T-helper 9 cell (primary cell): ENCODE results near the gene PFDN4.
"Not testable (repeated sequence)": the region's sequence is repeated elsewhere in the genome, so short reads cannot be mapped to it uniquely, and the experiment has no call there.

Experiments
- DNase-seq: peaks from one replicate; pipeline ENCODE4 v3.0.0-alpha.2; 2020

PFDN4 gene

DNA sequence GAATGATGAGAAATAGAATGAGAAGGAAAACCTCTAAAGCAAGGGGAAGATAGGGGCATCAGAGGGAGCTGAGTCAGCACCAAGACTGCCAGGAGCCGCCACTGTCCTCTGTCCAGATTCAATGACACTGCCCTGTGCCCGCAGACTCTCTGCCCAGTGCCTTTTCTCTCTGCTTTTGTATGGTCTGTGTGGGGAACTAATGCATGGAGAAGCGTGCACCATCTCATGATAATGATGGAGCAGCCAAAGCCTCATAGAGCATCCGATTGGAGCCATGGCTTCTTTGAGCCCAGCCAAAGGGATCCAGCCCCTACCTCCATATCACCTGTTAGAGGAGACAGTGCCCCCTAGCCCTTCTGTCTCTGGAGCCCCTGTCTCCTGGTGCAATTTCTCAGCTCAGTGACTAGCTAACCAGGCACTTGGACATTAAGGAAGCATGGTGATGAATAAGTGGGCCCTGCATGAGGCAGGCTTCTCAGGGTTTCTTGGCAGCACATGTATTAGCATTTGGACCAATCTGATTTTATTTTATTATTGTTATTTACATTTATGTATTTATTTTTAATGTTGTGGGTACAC lies 6.5 kb upstream of the PFDN4 start:
- no peak for DNase-seq

DNA sequence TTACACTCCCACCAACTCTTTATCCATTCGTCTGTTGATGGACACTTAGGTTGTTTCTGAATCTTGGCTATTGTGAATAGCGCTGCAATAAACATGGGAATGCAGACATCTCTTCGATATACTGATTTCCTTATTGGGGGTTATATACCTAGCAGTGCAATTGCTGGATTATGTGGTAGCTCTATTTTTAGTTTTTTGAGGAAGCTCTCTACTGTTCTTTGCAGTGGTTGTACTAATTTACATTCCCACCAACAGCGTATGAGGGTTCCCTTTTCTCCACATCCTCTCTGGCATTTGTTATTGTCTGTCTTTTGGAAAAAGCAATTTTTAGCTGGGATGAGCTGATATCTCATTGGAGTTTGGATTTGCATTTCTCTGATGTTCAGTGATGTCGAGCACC lies 4.6 kb upstream of the PFDN4 start:
- no peak for DNase-seq

DNA sequence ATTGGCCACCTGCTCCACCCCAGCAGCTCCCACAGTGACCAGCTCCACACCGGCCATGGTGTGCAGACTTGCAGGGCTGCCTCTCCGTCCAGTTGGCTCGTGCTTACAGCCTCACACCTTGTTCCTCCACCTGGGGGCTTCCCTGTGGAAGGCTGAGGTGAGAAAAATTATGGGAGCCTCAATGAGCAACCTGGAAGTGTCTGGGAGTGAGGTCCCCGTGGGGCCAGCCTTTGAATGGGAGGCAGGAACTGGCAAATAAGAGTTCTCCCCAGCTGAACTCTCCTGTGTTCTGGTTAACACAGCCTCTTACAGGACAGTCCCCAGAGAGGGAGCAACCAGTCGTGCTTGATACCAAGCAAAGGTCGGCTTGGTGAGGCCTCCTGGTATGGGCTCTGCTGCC lies 3.8 kb upstream of the PFDN4 start:
- no peak for DNase-seq

DNA sequence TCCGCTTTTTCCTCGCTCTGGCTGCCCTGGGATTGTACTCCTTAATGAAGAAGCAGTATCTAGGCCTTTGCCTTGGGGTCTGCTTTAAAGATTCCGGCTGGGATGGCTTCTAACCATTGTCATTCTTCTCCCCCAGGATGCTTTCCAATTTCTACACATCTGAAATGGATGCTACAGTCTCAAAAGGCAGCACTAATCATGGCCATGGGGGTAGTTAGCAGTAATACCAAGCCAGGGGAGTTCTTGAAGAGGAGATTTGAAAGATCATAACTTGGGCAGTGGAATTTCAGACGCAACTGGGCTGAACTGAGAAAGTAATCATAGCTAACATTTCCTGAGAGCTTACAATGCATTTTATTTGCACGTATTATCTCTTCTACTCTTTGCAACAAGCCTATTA lies 3.4 kb upstream of the PFDN4 start:
- no peak for DNase-seq

DNA sequence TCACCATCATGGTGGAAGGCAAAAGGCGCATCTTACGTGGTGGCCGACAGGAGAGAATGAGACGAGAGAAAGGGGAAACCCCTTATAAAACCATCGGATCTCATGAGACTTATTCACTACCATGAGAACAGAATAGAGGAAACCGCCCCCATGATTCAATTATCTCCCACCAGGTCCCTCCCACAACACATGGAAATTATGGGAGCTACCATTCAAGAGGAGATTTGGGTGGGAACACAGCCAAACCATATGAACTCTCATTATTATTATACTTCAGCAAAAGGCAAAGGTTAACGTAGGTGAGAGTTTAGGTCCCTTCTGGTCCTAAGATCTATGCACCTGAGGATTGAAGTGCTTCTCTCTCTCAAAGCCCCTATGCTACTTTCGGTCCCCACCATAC lies 2.4 kb upstream of the PFDN4 start:
- no peak for DNase-seq

DNA sequence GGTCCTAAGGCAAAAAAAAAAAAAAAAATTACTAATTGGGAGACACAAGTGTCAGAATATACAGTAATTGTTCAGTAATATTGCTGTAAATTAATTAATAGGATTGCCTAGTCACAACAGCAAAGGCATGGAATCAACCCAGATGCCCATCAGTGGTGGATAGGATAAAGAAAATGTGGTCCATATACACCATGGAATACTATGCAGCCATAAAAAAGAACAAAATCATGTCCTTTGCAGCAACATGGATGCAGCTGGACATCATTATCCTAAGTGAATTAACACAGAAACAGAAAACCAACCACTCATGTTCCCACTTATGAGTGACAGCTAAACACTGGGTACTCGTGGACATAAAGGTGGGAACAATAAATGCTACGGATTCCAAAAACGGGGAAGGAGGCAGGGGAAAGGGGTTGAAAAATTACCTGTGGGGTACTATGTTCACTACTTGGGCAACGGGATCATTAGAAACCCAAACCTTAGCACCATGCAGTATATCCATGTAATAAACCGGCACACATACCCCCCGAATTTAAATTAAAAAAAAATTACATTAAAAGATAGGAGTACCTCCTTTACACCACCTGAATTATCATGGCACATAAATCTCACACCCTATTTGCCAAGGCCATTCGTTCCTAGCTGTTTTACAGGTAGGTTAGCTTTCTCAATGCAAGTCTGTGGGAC lies 689 bp upstream of the PFDN4 start:
- DNase-seq = no peak

DNA sequence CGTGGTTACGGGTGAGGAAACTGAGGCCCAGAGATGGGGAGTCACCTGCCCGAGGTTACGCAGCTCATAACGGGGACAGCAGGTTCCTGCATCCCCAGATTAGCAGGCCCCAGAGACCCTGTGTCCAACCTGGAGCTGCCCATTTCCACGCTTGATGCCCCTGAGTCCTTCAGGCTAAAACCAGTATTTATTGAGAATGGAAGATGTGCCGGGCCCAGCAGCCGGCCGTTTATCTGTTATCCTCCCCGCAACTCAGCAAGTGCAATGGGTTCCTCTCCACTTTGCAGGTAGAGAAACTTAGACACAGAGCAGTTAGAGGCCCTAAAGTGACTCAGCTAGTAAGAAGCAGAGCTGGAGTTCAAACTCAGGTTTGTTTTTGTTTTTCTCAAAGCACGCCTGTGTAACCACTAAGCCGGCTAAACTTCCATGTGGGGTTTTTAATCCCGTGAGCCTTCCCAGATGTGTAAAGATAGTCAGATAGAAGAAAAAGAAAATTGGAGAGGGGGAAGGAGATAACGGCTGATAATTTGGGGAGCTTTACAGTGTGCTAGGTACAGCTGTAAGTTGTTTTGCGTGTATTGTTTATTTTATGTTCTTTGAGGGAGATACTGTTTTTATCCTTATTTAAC lies 775 bp downstream of the PFDN4 start:
- no peak for DNase-seq

DNA sequence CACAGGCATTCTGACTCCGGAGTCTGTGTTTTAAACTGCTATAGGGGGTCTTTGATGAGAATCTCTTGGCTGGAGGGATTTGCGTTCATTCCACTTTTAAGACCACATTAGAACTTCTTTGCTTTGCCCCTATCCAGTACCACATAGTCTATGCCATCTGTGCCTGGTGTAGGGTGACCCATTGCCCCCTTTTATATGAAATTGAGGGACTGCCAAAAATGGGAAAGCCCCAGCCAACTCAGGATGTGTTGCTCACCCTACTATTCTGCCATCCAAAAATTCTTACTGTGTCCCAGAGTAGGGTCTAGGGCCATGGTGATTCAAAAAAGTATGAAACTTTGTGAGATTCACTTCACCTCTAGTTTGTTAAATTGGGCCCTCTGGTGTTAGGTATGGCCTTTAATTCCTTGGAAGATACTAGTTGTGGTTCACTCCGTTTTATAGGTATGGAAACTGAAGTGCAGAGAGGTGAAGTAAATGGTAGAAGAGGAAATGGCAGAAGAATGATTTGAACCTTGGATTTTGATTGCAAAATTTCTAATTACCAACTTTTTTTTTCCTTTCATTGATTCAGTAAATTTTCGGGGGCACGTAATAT lies 1.4 kb downstream of the PFDN4 start:
- DNase-seq = no peak

DNA sequence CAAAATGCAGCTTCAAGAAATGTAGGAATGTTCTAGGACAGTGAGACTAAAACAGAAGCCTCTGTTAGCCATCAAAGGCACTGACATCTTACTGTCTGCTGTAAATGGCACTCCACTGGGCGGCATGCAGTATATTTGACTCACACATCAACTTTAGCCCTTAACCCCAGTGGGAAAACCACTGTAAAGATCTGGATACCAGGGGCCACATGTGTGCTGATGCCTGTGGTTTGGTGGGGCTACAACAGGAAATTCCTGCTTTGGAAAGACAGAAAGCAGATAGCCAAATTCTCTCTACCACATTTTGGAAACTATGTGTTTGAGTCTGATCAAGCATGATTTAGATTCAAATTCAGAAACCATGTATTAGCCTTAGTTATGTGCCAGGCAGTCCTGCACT lies 4.3 kb downstream of the PFDN4 start:
- no peak for DNase-seq

DNA sequence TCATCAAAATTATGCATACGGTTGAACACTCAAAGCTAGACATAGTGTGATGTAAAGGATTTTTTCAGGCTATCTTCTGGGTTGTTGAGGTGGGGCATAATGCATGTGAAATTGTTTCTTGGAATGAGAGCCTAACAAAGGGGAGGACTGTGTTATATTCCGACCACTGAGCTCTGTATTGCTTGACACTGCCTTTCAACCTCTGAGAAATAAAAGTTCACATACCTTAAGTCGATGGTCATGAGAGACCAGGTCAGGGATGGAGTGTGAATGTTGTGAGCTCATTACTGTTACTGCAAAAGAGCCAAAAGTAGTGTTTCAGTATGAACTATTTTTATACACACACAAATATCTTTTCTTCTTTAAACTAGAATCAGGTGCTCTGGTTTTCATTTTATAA lies 5.0 kb downstream of the PFDN4 start:
- no peak for DNase-seq

DNA sequence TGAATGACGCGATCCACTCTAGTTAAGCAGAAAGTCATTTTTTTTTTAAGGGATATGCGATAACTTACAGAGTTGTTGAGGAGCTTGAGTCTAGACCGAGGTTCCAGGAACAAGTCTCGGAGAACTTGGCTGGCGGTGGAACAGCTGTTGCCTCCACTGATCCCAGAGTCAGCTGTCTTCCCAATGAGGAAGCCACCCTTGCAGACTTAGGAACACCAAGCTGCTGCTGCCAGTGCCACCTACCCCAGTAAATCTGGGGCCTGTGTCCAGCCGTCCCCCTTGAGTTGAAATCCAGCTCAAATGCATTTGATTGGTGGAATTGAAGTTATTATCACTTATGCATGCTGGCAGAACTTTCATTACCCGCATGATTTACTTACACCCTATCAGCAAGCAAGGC lies 6.7 kb downstream of the PFDN4 start:
- no peak for DNase-seq

DNA sequence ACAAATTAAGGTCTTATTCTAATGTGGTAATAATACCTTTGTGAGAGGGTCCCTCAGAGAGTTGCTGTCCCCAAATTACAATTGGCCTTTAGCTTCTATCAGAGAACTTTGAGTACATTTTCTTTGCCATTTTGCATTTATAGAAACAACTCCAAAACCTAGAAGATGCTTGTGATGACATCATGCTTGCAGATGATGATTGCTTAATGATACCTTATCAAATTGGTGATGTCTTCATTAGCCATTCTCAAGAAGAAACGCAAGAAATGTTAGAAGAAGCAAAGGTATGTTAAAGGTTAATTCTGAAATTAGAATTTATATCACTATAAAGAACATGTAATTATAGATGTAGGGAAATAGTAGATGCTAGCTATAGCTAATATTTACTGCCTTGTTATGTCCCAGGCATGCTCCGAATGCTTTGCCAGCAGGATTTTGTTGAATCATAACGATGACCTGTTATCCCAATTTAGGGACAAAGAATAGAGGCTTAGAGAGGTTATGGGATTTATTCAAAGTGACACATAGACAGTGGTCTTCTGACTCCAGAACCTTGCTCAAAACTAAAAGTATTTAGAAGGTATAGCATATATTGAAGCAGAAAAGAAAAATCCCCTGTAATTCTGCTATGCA lies 7.4 kb downstream of the PFDN4 start:
- no peak for DNase-seq

DNA sequence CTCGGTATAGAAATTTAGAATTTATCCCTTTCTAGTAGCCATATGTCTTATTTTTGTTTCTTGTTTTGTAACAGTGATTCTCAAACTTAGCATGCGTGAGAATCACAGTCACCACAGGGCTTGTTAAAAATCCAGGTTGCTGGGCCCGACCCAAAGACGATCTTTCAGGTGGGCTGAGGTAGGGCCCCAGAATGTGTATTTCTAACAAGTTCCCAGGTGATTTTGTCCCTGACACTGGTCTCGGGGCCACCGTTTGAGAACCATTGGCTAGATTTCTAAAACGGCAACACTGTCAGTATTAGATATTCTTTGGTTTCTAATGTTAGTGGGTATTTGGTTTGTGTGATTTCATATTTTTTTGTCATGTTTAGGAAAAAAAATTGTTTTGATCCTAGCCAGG lies 9.9 kb downstream of the PFDN4 start:
- no peak for DNase-seq

DNA sequence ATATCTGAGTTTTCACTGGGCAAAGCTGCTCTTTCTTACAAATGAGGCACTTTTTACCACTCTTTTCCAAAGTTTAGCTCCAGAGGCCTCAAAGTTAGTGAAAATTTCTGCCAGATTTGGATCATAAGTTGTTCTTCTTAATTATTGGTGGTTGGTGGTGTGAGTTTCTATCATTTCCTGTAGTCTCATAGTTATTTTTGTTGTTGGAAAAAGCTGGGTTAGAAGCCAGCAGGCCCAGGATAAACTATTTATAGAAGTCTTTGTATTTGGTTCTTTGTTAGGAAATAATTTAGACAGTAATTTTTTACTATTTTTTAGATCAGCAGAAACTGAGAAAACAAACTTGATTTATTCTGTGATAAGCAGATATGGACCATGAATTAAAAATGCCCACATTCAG lies 10.6 kb downstream of the PFDN4 start:
- no peak for DNase-seq

DNA sequence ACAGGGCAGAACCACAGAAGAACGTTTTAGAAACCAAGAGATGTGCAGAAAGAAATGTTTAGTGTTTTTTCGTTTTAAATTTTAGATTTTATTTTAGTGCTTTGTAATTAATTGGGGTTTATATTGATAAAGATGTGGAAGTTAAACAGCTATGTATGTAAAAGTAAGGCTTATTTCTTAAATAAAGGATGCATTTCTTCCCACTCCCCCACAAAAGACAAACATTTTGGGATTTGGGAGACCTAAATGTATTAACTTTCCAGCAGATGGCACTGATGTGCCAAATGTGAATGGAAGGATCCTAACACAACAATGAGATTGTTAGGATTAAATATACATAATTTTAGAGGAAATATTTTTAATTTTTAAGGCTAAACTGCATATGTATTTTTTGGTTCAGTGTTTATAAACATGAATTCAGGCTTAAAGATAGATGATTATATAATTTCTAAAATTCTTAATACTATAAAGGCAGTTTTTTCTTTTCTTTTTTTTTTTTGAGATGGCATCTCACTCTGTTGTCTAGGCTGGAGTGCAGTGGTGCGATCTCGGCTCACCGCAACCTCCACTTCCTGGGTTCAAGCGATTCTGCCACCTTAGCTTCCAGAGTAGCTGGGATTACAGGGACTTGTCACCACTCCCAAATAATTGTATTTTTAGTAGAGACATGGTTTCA lies 12.0 kb downstream of the PFDN4 start:
- no peak for DNase-seq

DNA sequence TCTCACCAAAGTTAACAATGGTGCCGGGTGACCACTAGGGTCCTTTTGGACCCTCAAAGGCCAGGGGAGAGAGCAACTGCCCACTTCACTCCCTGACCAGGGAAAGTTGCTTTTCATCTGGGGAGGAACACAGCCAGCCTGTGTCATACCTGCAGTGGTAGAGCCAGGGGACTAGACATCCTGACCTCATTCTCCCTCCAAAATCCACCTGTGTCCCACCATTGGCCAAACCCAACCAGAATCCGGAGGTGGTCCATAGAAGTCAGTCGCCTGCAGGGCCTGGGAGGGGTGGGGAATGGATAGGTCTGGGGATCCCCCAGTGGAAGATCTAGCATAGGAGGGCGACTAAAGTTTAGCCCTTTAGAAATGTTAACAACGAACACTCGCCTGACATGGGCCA lies 12.8 kb downstream of the PFDN4 start:
- no peak for DNase-seq

DNA sequence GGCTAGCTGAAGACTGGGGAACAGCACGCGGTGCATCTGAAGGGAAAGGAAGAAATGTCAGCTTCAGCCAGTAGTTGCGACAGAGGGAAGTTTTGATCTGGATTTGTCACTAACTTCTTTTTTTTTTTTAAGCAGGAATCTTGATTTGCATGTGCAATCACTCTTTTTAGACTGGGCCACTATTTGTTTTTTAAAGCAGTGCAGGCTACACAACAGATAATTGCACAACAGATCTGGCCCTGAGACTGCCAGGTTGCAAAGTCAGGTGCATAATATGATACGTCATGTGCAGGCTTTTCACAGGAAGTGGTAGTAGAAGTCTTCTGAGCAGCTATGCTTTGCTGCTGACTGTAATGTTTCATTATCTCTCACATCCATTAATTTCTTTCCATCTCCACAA lies 13.5 kb downstream of the PFDN4 start:
- DNase-seq = no peak

DNA sequence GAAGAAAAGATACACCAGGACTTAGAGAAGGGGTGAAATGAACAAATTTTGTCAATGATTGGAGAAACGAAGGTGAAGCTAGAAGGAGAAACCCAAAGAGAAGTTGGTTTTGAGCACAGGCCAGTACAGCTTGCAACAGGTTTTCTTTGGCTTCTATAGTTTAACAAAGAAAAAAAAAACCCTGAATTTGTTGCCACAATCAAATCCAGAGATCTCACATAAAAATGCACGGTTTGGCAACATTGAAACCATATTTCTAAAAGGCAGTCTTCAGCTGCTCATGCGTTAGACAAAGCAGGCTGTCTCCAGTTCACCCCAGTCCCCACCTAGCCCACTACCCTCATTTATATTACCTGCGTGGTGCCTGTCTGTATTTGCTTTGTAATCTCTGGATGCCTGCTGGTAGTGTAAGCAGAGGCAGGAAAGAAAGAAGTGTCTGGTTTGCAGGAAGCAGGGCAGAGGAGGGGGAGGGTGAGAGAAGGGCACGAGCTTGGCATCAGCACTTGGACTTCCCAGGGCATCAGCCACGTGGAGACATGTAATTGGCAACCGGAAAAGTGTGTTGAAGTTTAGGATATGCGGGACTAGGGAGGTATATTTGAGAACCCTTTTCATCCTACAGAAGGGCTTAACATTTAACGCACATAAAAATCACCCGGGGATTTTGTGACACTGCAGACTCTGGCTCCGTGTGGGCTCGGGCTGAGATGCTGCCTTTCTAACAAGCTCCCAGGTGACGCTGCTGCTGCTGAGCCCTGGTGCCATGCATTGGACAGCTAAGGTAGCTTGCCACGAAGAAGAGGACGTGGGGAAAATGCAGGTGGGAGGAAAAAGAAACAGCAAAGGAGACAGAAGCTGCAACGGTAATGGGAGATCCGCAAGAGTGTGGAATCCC lies 14.4 kb downstream of the PFDN4 start:
- no peak for DNase-seq

DNA sequence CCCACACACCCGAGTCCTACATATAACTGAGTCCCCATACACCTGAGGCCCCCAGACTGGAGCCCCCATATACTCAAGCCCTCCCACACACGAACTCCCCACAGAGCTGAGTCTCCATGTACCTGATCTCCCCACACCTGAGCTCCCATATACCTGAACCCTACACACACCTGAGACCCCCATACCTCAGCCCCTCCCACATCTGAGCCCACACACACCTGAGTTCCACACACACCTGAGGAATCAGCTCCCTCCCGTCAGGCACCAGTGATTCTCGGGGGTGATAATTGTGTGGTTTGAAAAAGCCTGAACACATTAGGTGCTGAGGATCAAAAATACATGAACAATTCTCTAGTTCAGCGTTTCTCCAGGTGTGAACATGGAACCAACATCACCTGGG lies 15.4 kb downstream of the PFDN4 start:
- no peak for DNase-seq

DNA sequence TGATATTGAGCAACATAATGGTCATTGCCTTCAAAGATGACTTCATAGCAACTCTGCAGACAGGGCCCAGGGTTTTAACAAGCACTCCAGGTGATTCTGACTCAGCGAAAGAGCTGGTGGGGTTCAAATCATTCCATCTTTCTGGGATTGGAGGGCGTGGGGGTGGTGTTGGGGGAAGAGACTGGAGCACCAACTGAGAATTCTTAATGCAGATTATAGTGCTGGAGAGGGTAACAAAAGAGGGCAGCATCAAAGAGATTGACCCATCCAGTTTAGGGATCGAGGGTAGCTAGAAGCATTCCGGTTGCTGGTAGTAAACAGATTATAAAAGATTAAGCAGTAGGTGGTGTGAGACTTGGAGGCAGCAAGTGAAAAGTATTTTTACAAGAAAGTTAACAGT lies 15.9 kb downstream of the PFDN4 start:
- DNase-seq = no peak

DNA sequence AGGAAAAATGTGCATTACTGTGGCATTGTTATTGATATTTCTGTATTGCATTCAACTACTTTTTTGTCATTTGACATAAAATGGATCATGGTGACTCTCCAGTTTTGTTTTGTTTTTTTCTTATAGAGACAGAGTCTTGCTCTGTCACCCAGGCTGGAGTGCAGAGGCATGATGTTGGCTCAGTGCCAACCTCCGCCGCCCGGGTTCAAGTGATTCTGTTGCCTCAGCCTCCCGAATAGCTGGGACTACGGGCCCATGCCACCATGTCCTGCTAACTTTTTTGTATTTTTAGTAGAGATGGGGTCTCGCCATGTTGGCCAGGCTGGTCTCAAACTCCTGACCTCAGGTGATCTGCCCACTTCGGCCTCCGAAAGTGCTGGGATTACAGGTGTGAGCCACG lies 16.8 kb downstream of the PFDN4 start:
- DNase-seq = not testable (repeated sequence)

DNA sequence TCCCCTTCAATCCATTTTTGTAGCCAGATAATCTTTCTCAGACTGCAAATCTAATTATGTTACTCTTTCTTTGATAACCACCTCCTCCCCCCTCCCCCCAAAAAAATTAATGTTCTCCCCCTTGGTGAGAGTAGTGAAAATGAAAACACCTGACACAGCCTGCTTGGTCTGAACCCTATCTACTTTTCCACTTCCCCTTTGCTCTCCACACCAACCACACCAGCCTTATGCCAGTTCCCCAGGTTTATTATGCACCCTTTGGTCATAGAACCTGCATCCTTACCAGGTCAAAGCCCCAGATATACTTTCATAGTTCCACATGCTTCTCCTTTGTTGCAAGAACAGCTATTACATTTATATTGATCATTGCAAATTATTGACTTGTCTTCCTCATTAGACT lies 19.4 kb downstream of the PFDN4 start:
- DNase-seq = no peak
